ENCODE results near the gene EXOC4.
"Not testable (repeated sequence)": the region's sequence is repeated elsewhere in the genome, so short reads cannot be mapped to it uniquely, and the experiment has no call there.

EXOC4 gene

GRCh38 chr7:133303931-133304330 is 51.1 kb downstream of the EXOC4 start:
- no peak for DNase-seq
- in situ Hi-C loops (cut with MboI; ENCODE audit: low pct_unique_long_range_greater_than_20kb, low sequenced_read_pairs) = no loop called here

GRCh38 chr7:133309333-133309732 is 56.5 kb downstream of the EXOC4 start:
- DNase-seq = no peak
- in situ Hi-C loops (cut with MboI; ENCODE audit: low pct_unique_long_range_greater_than_20kb, low sequenced_read_pairs) = no loop called here

- no peak for DNase-seq
- in situ Hi-C loops (cut with MboI; ENCODE audit: low pct_unique_long_range_greater_than_20kb, low sequenced_read_pairs) = no loop called here
Measured at GRCh38 chr7:133310232-133310862, 57.5 kb downstream of the EXOC4 start.

- DNase-seq = no peak
- in situ Hi-C loops (cut with MboI; ENCODE audit: low pct_unique_long_range_greater_than_20kb, low sequenced_read_pairs) = no loop called here
Measured at GRCh38 chr7:133313575-133313974, 60.7 kb downstream of the EXOC4 start.

GRCh38 chr7:133314084-133314483 is 61.2 kb downstream of the EXOC4 start:
- in situ Hi-C loops (cut with MboI; ENCODE audit: low pct_unique_long_range_greater_than_20kb, low sequenced_read_pairs) = no loop called here
- no peak for DNase-seq

GRCh38 chr7:133315332-133316040 is 62.6 kb downstream of the EXOC4 start:
- in situ Hi-C loops (cut with MboI; ENCODE audit: low pct_unique_long_range_greater_than_20kb, low sequenced_read_pairs) = no loop called here
- DNase-seq = no peak

GRCh38 chr7:133319842-133320241 is 67.0 kb downstream of the EXOC4 start:
- in situ Hi-C loops (cut with MboI; ENCODE audit: low pct_unique_long_range_greater_than_20kb, low sequenced_read_pairs) = no loop called here
- DNase-seq = no peak

GRCh38 chr7:133320891-133321290 is 68.0 kb downstream of the EXOC4 start:
- DNase-seq = no peak
- in situ Hi-C loops (cut with MboI; ENCODE audit: low pct_unique_long_range_greater_than_20kb, low sequenced_read_pairs) = no loop called here

GRCh38 chr7:133321366-133321765 is 68.5 kb downstream of the EXOC4 start:
- in situ Hi-C loops (cut with MboI; ENCODE audit: low pct_unique_long_range_greater_than_20kb, low sequenced_read_pairs); DNase-seq: not testable (repeated sequence)

- DNase-seq; in situ Hi-C loops (cut with MboI; ENCODE audit: low pct_unique_long_range_greater_than_20kb, low sequenced_read_pairs): not testable (repeated sequence)
Measured at GRCh38 chr7:133326745-133327144, 73.9 kb downstream of the EXOC4 start.

GRCh38 chr7:133328021-133328420 is 75.1 kb downstream of the EXOC4 start:
- DNase-seq; in situ Hi-C loops (cut with MboI; ENCODE audit: low pct_unique_long_range_greater_than_20kb, low sequenced_read_pairs): not testable (repeated sequence)

GRCh38 chr7:133330085-133330484 is 77.2 kb downstream of the EXOC4 start:
- in situ Hi-C loops (cut with MboI; ENCODE audit: low pct_unique_long_range_greater_than_20kb, low sequenced_read_pairs) = no loop called here
- no peak for DNase-seq

GRCh38 chr7:133331861-133332260 is 79.0 kb downstream of the EXOC4 start:
- DNase-seq = no peak
- in situ Hi-C loops (cut with MboI; ENCODE audit: low pct_unique_long_range_greater_than_20kb, low sequenced_read_pairs) = no loop called here

GRCh38 chr7:133339772-133340171 is 86.9 kb downstream of the EXOC4 start:
- in situ Hi-C loops (cut with MboI; ENCODE audit: low pct_unique_long_range_greater_than_20kb, low sequenced_read_pairs) = no loop called here
- no peak for DNase-seq

- peak; percentile 34 for DNase-seq
- in situ Hi-C loops (cut with MboI; ENCODE audit: low pct_unique_long_range_greater_than_20kb, low sequenced_read_pairs) = no loop called here
Measured at GRCh38 chr7:133344275-133344674, 91.4 kb downstream of the EXOC4 start.

- DNase-seq = no peak
- in situ Hi-C loops (cut with MboI; ENCODE audit: low pct_unique_long_range_greater_than_20kb, low sequenced_read_pairs) = no loop called here
Measured at GRCh38 chr7:133345690-133346421, 93.0 kb downstream of the EXOC4 start.

- DNase-seq = no peak
- in situ Hi-C loops (cut with MboI; ENCODE audit: low pct_unique_long_range_greater_than_20kb, low sequenced_read_pairs) = no loop called here
Measured at GRCh38 chr7:133348250-133348649, 95.4 kb downstream of the EXOC4 start.

- DNase-seq = no peak
- in situ Hi-C loops (cut with MboI; ENCODE audit: low pct_unique_long_range_greater_than_20kb, low sequenced_read_pairs) = no loop called here
Measured at GRCh38 chr7:133349101-133349500, 96.2 kb downstream of the EXOC4 start.

- in situ Hi-C loops (cut with MboI; ENCODE audit: low pct_unique_long_range_greater_than_20kb, low sequenced_read_pairs) = no loop called here
- DNase-seq = no peak
Measured at GRCh38 chr7:133352430-133352829, 99.6 kb downstream of the EXOC4 start.

- no peak for DNase-seq
- in situ Hi-C loops (cut with MboI; ENCODE audit: low pct_unique_long_range_greater_than_20kb, low sequenced_read_pairs) = no loop called here
Measured at GRCh38 chr7:133353775-133354174, 100.9 kb downstream of the EXOC4 start.

Measured in KBM-7 (cell line).